ENCODE data around the gene WDR45B. TPM values are rescaled to one million over a fixed set of nuclear protein-coding genes. Genes with fewer than 3 reads are reported as not detected.

WDR45B gene
- total and polyA plus RNA-seq, 2 donors (not counting 3 experiments of a cell fraction or from before 2014, with no cell fraction given) = 62.0 to 76.7 TPM

DNA sequence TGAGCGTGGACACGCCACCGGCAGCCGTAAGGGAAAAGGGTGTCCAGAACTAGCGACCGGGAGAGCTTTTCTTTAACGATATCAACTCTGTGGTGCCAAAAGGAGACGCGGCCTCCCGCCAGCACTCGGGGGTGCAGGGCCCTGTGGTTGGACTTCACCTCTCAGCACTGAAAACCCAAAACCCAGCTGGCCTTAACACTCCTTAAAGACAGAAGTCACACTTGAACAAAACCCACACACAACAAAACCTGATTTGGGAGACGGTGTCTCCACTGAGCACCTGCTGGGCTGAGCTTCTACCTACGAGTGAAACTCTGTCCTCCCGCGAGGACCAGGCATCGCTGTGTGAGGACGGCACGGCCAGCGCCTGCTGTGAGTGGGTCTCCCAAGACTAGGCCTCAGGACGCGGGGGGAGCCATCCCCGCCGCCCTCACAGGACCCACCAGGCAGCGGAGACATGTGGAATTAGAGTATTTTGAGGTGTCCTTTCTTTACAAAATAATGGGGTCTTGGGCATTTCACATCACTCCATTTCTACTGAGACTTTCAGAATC lies 46.7 kb downstream of the WDR45B start:
- BruUV-seq (replicated peaks) = TSS peak; percentile 32
- H3K36me3 ChIP-seq (ENCODE audit: control insufficient read depth in 2 of 2, extremely low read depth in 1 of 2, insufficient read depth in 2 of 2, low read length in 2 of 2) = peaks cover 3 to 30% of the 10 kb centered on the region in 2 experiments

More for the DNA sequence above, 46.7 kb downstream of the WDR45B start:
- intact Hi-C loops (cut with micrococcal nuclease) = no loop called here
- Histone ChIP-seq H3K4me1 (ENCODE audit: control insufficient read depth, extremely low read depth, insufficient read depth, low read length) (peaks cover 27% of the 10 kb centered on the region), H3K79me2 (ENCODE audit: control insufficient read depth, insufficient read depth, low read length) (peaks cover 5% of the 10 kb centered on the region), H4K20me1 (replicated peaks; ENCODE audit: control insufficient read depth, extremely low read depth, insufficient read depth, low read length) (no peaks in the 10 kb centered on the region), H2AFZ (ENCODE audit: low read depth, low read length) (no peak overlapping the region), H3K27ac (ENCODE audit: insufficient read depth, low read depth, low read length) (peak overlapping the region; percentile 66), H3K27me3 (ENCODE audit: control insufficient read depth in 2 of 2, insufficient read depth in 2 of 2, low read length in 2 of 2) (no peaks in the 10 kb centered on the region), H3K9me1 (replicated peaks; ENCODE audit: control insufficient read depth, extremely low read depth, insufficient read depth, low read length) (no peaks in the 10 kb centered on the region), H3K9me3 (replicated peaks; ENCODE audit: control insufficient read depth, insufficient read depth, low read length) (no peaks in the 10 kb centered on the region), H3K9ac (replicated peaks; ENCODE audit: extremely low read depth, insufficient read depth, low read length) (no peak overlapping the region), H3K4me3 (replicated peaks in 1 of 3; ENCODE audit: insufficient read depth in 1 of 3, low read depth in 1 of 3, low read length in 3 of 3) (no peak overlapping the region), H3K4me2 (ENCODE audit: insufficient read depth, low read length) (no peak overlapping the region)
- ChIA-PET CTCF (no interaction called here), POLR2A (no interaction called here)
- no peak for FAIRE-seq
- dilution Hi-C loops (cut with MboI; ENCODE audit: extremely low pct_ligation_motif_present, low sequenced_read_pairs) = no loop called here
- TF ChIP-seq CTCF (IDR thresholded peaks at IDR 0.05; ENCODE audit: extremely low read depth in 1 of 2, insufficient read depth in 1 of 2, low read depth in 1 of 2, low read length in 2 of 2) (no peak), JUN (IDR thresholded peaks at IDR 0.05; ENCODE audit: borderline replicate concordance, insufficient read depth, insufficient read length, low read depth) (no peak), POLR2AphosphoS5 (IDR thresholded peaks at IDR 0.05; ENCODE audit: insufficient read depth, low read depth, low read length) (no peak), GATA2 (IDR thresholded peaks at IDR 0.05; ENCODE audit: insufficient read depth, insufficient read length, low read depth, low read length) (no peak)
- TF ChIP-seq, protein P1, sequence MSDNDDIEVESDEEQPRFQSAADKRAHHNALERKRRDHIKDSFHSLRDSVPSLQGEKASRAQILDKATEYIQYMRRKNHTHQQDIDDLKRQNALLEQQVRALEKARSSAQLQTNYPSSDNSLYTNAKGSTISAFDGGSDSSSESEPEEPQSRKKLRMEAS (IDR thresholded peaks at IDR 0.05; ENCODE audit: insufficient read depth, insufficient read length) = no peak
- no peak for DNase-seq (ENCODE audit: low read depth, low spot score)
